ENCODE data around the gene PTPRS.

- no peak for TF ChIP-seq POLR2A (IDR thresholded peaks at IDR 0.05)
- TF ChIP-seq CTCF (IDR thresholded peaks at IDR 0.05): no peak
Measured at GRCh38 chr19:5312058-5312457, 28.6 kb downstream of the PTPRS start.
